IMR-90 (cell line): ENCODE data around the gene AATF. TPM values are rescaled to one million over a fixed set of nuclear protein-coding genes. Genes with fewer than 3 reads are reported as not detected.

Experiments
- ATAC-seq: fragments of 200-7000 bp; cut with Tn5 transposase; 2 replicates; pipeline ENCODE4 v1.9.1; 2020; ENCODE audit warnings: low read depth, mild to moderate bottlenecking, moderate library complexity
- BruUV-seq: library from RNA; stranded (reverse); fragments of 400-500 nt; replicated peaks from 2 replicates; lab custom pipeline; 2021; lab: Mats Ljungman, UMichigan
- CTCF ChIA-PET: fragments of 300-600 bp; formaldehyde crosslinking; extraction: SDS; loops from one replicate; lab custom pipeline; 2021; ENCODE audit warnings: antibody characterized with exemption; lab: Yijun Ruan, JAX
- POLR2A ChIA-PET: fragments of 300-600 bp; sonication (Branson Sonifier 250); formaldehyde crosslinking; loops from one replicate; lab custom pipeline; 2022; ENCODE audit warnings: antibody characterized with exemption; ENCODE audit not compliant: unreplicated experiment; lab: Charles Lee
- DNase-seq: peaks from one replicate; pipeline ENCODE4 v3.0.0; 2013
- H2AFZ ChIP-seq: replicated peaks from 2 replicates; pipeline ENCODE3; 2013; ENCODE audit warnings: low read length, mild to moderate bottlenecking; ENCODE audit not compliant: poor library complexity
- H2AK5ac ChIP-seq: 2 replicates; pipeline ENCODE4 v1.6.1; 2013; ENCODE audit warnings: low read depth, low read length, inconsistent platforms
- H2AK9ac ChIP-seq: replicated peaks from 2 replicates; pipeline ENCODE3; 2013; ENCODE audit warnings: mild to moderate bottlenecking, low read depth, low read length, moderate library complexity; ENCODE audit not compliant: poor library complexity
- H2BK120ac ChIP-seq: 2 replicates; pipeline ENCODE4 v1.6.1; 2013; ENCODE audit warnings: low read depth, low read length, inconsistent platforms
- H2BK15ac ChIP-seq: 3 replicates; pipeline ENCODE4 v1.6.1; 2013; ENCODE audit warnings: low read depth, low read length, inconsistent platforms
- H2BK20ac ChIP-seq: 2 replicates; pipeline ENCODE4 v1.6.1; 2013; ENCODE audit warnings: low read depth, mild to moderate bottlenecking, inconsistent platforms, low read length, moderate library complexity
- H2BK5ac ChIP-seq: 2 replicates; pipeline ENCODE4 v1.6.1; 2013; ENCODE audit warnings: mild to moderate bottlenecking, low read depth, low read length, inconsistent platforms; ENCODE audit not compliant: poor library complexity, severe bottlenecking
- H3K14ac ChIP-seq: replicated peaks from 2 replicates; pipeline ENCODE4 v1.6.1; 2013; ENCODE audit warnings: low read depth, low read length, inconsistent platforms
- H3K18ac ChIP-seq: 2 replicates; pipeline ENCODE4 v1.6.1; 2013; ENCODE audit warnings: low read depth, low read length, control low read depth
- H3K23ac ChIP-seq: 2 replicates; pipeline ENCODE4 v1.6.1; 2013; ENCODE audit warnings: low read depth, low read length, inconsistent platforms
- H3K27ac ChIP-seq: 2 replicates; pipeline ENCODE4 v1.5.1; 2013; ENCODE audit warnings: mild to moderate bottlenecking, control low read depth, low read length; ENCODE audit not compliant: insufficient read depth
- H3K27me3 ChIP-seq: 2 replicates; pipeline ENCODE4 v1.6.1; 2013; ENCODE audit warnings: low read length; ENCODE audit not compliant: control insufficient read depth, insufficient read depth
- H3K36me3 ChIP-seq: 2 replicates; pipeline ENCODE4 v1.6.1; 2013; ENCODE audit warnings: low read length, mixed read lengths; ENCODE audit not compliant: control insufficient read depth, insufficient read depth
- H3K4ac ChIP-seq: 2 replicates; pipeline ENCODE4 v1.6.1; 2013; ENCODE audit warnings: low read depth, low read length, inconsistent platforms
- H3K4me1 ChIP-seq: 2 replicates; pipeline ENCODE4 v1.6.1; 2013; ENCODE audit warnings: low read length, mixed read lengths; ENCODE audit not compliant: control insufficient read depth, insufficient read depth
- H3K4me2 ChIP-seq: 2 replicates; pipeline ENCODE4 v1.6.1; 2013; ENCODE audit warnings: low read depth, mild to moderate bottlenecking, control low read depth, low read length, moderate library complexity
- H3K4me3 ChIP-seq: 2 replicates; pipeline ENCODE4 v1.5.1; 2013; ENCODE audit warnings: low read depth, mild to moderate bottlenecking, control low read depth, low read length, moderate library complexity; ENCODE audit not compliant: insufficient read depth
- H3K56ac ChIP-seq: 2 replicates; pipeline ENCODE4 v1.6.1; 2013; ENCODE audit warnings: low read length, inconsistent platforms; ENCODE audit not compliant: insufficient read depth; ENCODE audit errors: extremely low read depth
- H3K79me1 ChIP-seq, 2 experiments: 2 replicates each; pipeline ENCODE4 v1.6.1; 2013; ENCODE audit warnings: low read length in 2 of 2, inconsistent platforms in 1 of 2, low read depth in 1 of 2
- H3K9ac ChIP-seq: 2 replicates; pipeline ENCODE4 v1.6.1; 2013; ENCODE audit warnings: low read depth, low read length, control low read depth
- H3K9me1 ChIP-seq: 2 replicates; pipeline ENCODE4 v1.6.1; 2013; ENCODE audit warnings: low read length, inconsistent platforms; ENCODE audit not compliant: insufficient read depth
- H3K9me3 ChIP-seq: 2 replicates; pipeline ENCODE4 v1.6.1; 2013; ENCODE audit warnings: low read length; ENCODE audit not compliant: control insufficient read depth, insufficient read depth
- H4K20me1 ChIP-seq: 2 replicates; pipeline ENCODE4 v1.6.1; 2013; ENCODE audit warnings: low read length, inconsistent platforms; ENCODE audit not compliant: insufficient read depth
- H4K5ac ChIP-seq: 2 replicates; pipeline ENCODE4 v1.6.1; 2013; ENCODE audit warnings: mild to moderate bottlenecking, low read depth, low read length, control low read depth
- H4K8ac ChIP-seq, 2 experiments: 2 replicates each; pipeline ENCODE4 v1.6.1; 2013; ENCODE audit warnings: low read depth in 2 of 2, low read length in 2 of 2, control low read depth in 1 of 2, inconsistent platforms in 1 of 2
- H4K91ac ChIP-seq: 2 replicates; pipeline ENCODE4 v1.6.1; 2013; ENCODE audit warnings: low read depth, low read length, inconsistent platforms; ENCODE audit not compliant: insufficient read depth
- BHLHE40 ChIP-seq: fragments of 150-350 bp; IDR thresholded peaks from 2 replicates; pipeline ENCODE4 v1.6.1; 2016; ENCODE audit warnings: mild to moderate bottlenecking, low read depth, low read length
- CEBPB ChIP-seq: IDR thresholded peaks from 2 replicates; pipeline ENCODE4 v1.6.1; 2012; ENCODE audit warnings: low read depth, low read length, improper control_type of control experiment
- CHD1 ChIP-seq: IDR thresholded peaks from 2 replicates; pipeline ENCODE4 v1.6.1; 2012; ENCODE audit warnings: low read depth, low read length, improper control_type of control experiment
- CTCF ChIP-seq: conservative IDR thresholded peaks from 2 replicates; pipeline ENCODE4 v1.5.1; 2012; ENCODE audit warnings: mild to moderate bottlenecking, low read depth, low read length, improper control_type of control experiment
- ELK1 ChIP-seq: fragments of 150-350 bp; IDR thresholded peaks from 2 replicates; pipeline ENCODE4 v1.6.1; 2016; ENCODE audit warnings: low read depth, mild to moderate bottlenecking, low read length, moderate library complexity, borderline replicate concordance
- MAFK ChIP-seq: IDR thresholded peaks from 2 replicates; pipeline ENCODE4 v1.6.1; 2012; ENCODE audit warnings: low read depth, low read length, improper control_type of control experiment
- MAZ ChIP-seq: IDR thresholded peaks from 2 replicates; pipeline ENCODE4 v1.6.1; 2012; ENCODE audit warnings: low read depth, mild to moderate bottlenecking, low read length, improper control_type of control experiment, moderate library complexity, borderline replicate concordance
- MXI1 ChIP-seq: IDR thresholded peaks from 2 replicates; pipeline ENCODE4 v1.6.1; 2012; ENCODE audit warnings: low read depth, mild to moderate bottlenecking, low read length, moderate library complexity, borderline replicate concordance
- NFE2L2 ChIP-seq: fragments of 150-350 bp; IDR thresholded peaks from 2 replicates; pipeline ENCODE4 v1.6.1; 2016; ENCODE audit warnings: low read depth, mild to moderate bottlenecking, low read length
- RAD21 ChIP-seq: IDR thresholded peaks from 2 replicates; pipeline ENCODE4 v1.6.1; 2012; ENCODE audit warnings: low read length, improper control_type of control experiment
- RCOR1 ChIP-seq: IDR thresholded peaks from 2 replicates; pipeline ENCODE4 v1.6.1; 2012; ENCODE audit warnings: mild to moderate bottlenecking, low read length, improper control_type of control experiment; ENCODE audit not compliant: insufficient replicate concordance
- RFX5 ChIP-seq: IDR thresholded peaks from 2 replicates; pipeline ENCODE4 v1.8.0; 2012; ENCODE audit warnings: low read depth, mild to moderate bottlenecking, low read length, moderate library complexity
- SMC3 ChIP-seq: fragments of 150-350 bp; IDR thresholded peaks from 2 replicates; pipeline ENCODE4 v1.6.1; 2016; ENCODE audit warnings: low read depth, mild to moderate bottlenecking, antibody characterized with exemption, low read length, moderate library complexity
- WGBS, 2 experiments: methylation state at CpG; one replicate each; pipeline versions ENCODE4 v1.1.5 to v1.1.7; 2013; ENCODE audit warnings: missing lambda C conversion rate in 2 of 2; ENCODE audit not compliant: insufficient read length in 1 of 2; ENCODE audit errors: extremely low coverage in 2 of 2; 5-methylcytosine and 5-hydroxymethylcytosine counted together
- dilution Hi-C: fragments of 300-500 bp; cut with HindIII; formaldehyde crosslinking; loops from one replicate; pipeline ENCODE4 v1.14.3; 2018; ENCODE audit warnings: low sequenced_read_pairs; ENCODE audit not compliant: unreplicated experiment
- in situ Hi-C: fragments of 300-500 bp; cut with MboI; formaldehyde crosslinking; loops from 3 replicates; pipeline ENCODE4 v1.14.3; 2019; ENCODE audit warnings: low sequenced_read_pairs, inconsistent platforms, mixed read lengths
- intact Hi-C: fragments of 100-400 bp; cut with micrococcal nuclease; formaldehyde crosslinking; loops from 2 replicates; pipeline ENCODE4 v1.10.0; 2022
- polyA plus RNA-seq, 3 experiments: library from polyadenylated mRNA; depleted of rRNA; stranded (reverse); fragments of >200 nt; gene quantifications; 2 replicates each; pipeline ENCODE4 v1.2.3, GENCODE V29; 2012; ENCODE audit warnings: low replicate concordance in 1 of 3
- total RNA-seq: library from RNA; depleted of rRNA; stranded (reverse); fragments of >200 nt; gene quantifications from 2 replicates; pipeline ENCODE4 v1.2.3, GENCODE V29; 2012

The AATF gene
- total and polyA plus RNA-seq, 2 of the 4 experiments (the other 2 are of a cell fraction), result 21.0 to 34.8 TPM

GRCh38 chr17:36940313-36941264 is 8.2 kb upstream of the AATF start:
- no peak overlapping the region for H3K18ac ChIP-seq
- 0 out of 2 replicates have a peak, but pooled peaks cover 3% of the 10 kb centered on the region for H3K9me1 ChIP-seq
- intact Hi-C loops, result loop anchor here (10.0 kb wide), 1 partner anchor 306 kb away; no protein-coding TSS in a partner anchor
- ChIA-PET CTCF (no interaction called here), POLR2A (no interaction called here)
- peaks cover 25% of the 10 kb centered on the region for H4K20me1 ChIP-seq
- DNase-seq (no peak), ATAC-seq (no peak)
- no peak overlapping the region for H3K4me3 ChIP-seq
- H3K23ac ChIP-seq, result no peak overlapping the region; the same call in 1 of the 2 replicates
- H2AK9ac ChIP-seq, result no peak overlapping the region
- no peak overlapping the region for H3K9ac ChIP-seq
- no TSS peak for BruUV-seq
- peaks cover 16% of the 10 kb centered on the region for H3K9me3 ChIP-seq
- H2BK20ac ChIP-seq, result no peak overlapping the region
- H4K5ac ChIP-seq, result no peak overlapping the region
- H3K4ac ChIP-seq, result no peak overlapping the region
- in situ Hi-C loops, result no loop called here
- H2AK5ac ChIP-seq, result no peak overlapping the region
- H3K4me2 ChIP-seq, result no peak overlapping the region
- H3K79me1 ChIP-seq, result no peaks in the 10 kb centered on the region
- no peak overlapping the region for H3K14ac ChIP-seq
- H3K27me3 ChIP-seq, result peaks cover 94% of the 10 kb centered on the region
- no peak overlapping the region for H4K8ac ChIP-seq
- H2AFZ ChIP-seq, result peak overlapping the region; percentile 9
- no peak overlapping the region for H3K56ac ChIP-seq
- H3K27ac ChIP-seq, result no peak overlapping the region
- no peak overlapping the region for H4K91ac ChIP-seq
- WGBS, 2 experiments, result 3% methylated on average over 17 of the region's 52 CpGs; no CpG with 5 or more reads in 1 of the 2 experiments
- H2BK120ac ChIP-seq, result no peak overlapping the region
- H2BK5ac ChIP-seq, result no peak overlapping the region
- H3K36me3 ChIP-seq, result no peaks in the 10 kb centered on the region
- dilution Hi-C loops, result no loop called here
- no peak overlapping the region for H2BK15ac ChIP-seq
- peaks cover 7% of the 10 kb centered on the region; the same call in 1 of the 2 replicates for H3K4me1 ChIP-seq
- no peak for TF ChIP-seq SMC3
- no peak for TF ChIP-seq CHD1
- TF ChIP-seq NFE2L2, result no peak
- no peak for TF ChIP-seq ELK1
- TF ChIP-seq RCOR1, result no peak
- no peak for TF ChIP-seq RFX5
- TF ChIP-seq CEBPB, result no peak
- TF ChIP-seq MXI1, result no peak
- TF ChIP-seq BHLHE40, result no peak
- no peak for TF ChIP-seq CTCF
- no peak for TF ChIP-seq MAZ
- no peak for TF ChIP-seq MAFK
- TF ChIP-seq RAD21, result no peak
